Stimulated activated CD8-positive, alpha-beta memory T cell treated with anti-CD3 and anti-CD28 coated beads, Interleukin-4, amount 100 ng/mL, for 24 hours (primary cell): ENCODE measurements around the gene ANKRD49.
"Not testable (repeated sequence)": the region's sequence is repeated elsewhere in the genome, so short reads cannot be mapped to it uniquely, and the experiment has no call there.

Experiments used
- DNase-seq: peaks from one replicate; pipeline ENCODE4 v3.0.0-alpha.2; 2020; ENCODE audit warnings: low read depth

The ANKRD49 gene, protein sequence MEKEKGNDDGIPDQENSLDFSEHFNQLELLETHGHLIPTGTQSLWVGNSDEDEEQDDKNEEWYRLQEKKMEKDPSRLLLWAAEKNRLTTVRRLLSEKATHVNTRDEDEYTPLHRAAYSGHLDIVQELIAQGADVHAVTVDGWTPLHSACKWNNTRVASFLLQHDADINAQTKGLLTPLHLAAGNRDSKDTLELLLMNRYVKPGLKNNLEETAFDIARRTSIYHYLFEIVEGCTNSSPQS

DNA sequence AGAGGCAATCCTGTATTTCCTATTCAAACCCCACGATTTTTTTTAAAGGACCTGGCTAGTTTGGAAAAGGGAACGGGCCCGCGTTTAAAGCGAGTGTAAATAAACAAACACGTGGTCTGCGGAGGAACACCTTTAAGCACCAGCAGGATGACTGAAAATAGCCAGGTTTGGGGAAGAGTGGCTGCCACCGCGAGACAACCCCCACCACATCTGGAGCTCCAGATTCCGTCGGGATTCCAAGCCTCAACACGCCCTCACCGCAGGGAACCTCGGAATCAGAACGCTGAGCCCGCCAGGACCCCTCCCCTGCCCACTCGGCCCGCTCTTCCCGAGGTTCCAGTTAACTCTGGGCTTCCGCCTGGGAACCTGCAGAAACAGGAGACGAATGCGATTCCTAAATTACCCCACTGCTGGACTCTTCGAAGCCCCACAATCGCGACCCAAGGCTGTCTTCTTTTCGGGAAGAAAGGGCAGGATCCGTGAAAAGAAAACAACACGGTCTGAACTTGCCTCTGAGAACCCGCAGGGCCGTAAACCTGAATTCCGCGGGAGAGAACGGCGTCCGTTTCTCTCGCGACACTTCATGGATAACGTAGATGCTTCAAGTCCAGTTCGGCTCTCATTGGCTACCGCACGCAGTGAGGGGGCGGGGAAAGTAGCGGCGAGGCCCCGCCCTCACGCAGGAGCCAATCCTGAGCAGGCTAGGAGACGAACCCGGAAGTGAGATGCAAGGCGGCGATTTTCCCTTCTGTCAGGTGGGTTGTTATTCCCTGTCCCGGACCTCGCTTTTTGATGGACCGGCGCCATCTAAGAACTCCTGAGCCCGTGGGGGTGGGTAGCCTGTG, at the start of gene ANKRD49, which contains the start of gene MRE11:
ANKRD49 (plus strand) TSS at position 704 of the 845 bp plus-strand sequence. CDS start 2,710 bp downstream, outside the sequence.
MRE11 (minus strand) TSS at position 564 of the 845 bp plus-strand sequence. CDS start 1,043 bp downstream, outside the sequence.
- peak; percentile 93 for DNase-seq

DNA sequence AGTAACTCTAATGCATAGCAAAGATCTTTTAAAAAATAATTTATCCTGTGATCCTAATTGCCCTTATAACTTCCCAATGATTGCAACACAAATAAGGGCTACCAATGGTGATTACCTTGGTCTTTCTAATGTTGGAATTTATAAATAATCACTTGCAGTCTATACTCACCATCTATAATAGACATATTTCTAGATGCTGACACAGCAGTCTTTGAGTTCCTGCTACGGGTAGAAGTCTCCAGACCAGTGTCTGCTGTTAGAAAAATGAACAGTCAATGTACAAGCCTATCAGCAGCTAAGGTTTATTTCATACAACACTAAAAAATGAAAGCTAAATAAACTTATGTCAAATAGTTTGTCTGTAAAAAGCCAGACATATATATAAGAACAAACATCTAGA, 48.1 kb upstream of the ANKRD49 start:
- no peak for DNase-seq

DNA sequence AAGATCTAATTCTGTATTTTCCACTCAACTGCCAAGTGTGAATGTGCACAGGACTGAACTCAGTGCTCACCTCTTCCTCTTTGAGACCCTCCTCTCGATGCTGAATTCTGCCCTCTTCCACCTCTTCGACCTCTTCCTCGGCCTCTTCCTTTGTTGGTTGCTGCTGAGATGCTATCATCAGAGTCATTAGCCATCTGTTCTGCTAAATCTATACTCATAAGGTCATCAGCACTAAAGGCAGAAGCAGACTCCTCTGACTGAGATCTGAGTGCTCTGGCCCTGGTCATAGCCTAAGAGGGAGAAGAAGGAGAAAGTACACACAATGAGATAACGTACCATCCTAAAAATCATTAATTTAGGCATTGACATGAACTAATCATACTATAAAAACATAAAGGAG, 46.6 kb upstream of the ANKRD49 start:
- no peak for DNase-seq

DNA sequence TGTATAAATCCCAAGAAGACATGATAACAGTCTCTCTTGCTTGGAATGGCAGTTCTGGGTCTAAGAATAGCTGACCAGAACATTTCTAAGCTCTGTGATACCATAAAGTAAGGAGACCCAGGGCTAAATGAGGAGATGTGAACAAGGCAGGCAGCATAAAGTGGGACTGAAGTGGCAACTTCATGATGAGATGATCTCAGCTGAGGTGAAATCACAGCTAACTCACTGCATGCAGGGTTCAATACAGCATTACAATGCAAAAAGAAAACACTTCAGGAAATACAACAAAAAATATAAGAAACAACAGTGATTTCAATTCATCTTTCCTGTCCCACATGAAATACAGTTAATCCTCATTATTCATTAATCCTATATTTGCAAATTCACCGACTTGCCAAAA, 44.8 kb upstream of the ANKRD49 start:
- no peak for DNase-seq

DNA sequence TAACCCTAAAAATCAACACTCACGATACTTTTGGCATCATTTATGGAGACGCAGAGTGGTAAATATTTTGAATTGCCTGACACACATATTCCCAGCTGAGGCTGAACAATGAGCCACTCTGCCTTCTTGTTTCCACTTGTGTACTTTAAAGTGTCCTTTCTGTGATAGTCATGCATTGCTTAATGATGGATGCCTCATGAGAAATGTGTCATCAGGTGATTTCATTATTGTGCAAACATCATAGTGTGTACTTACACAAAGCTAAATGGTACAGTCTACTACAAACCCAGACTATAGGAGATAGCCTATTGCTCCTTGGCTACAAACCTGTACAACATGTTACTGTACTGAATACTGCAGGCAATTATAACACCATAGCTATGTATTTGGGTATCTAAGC, 44.3 kb upstream of the ANKRD49 start:
- no peak for DNase-seq

DNA sequence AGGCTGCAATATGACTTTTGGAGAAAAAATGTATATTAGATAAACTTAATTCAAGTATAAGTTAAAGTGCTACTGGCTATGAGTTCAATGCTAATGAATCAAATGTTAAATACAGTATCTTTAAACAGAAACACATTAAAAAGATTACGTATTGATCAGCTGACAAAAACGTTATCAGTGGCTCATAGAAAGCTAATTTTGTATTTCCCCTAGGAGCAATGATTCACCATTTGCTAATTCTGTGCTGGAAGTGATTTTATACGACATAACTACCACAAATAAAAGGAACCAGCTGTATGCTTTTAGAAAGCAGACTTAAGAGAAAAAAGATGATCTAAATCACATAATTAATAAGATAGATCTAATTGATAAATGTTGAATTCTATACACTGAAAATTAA, 43.7 kb upstream of the ANKRD49 start:
- no peak for DNase-seq

DNA sequence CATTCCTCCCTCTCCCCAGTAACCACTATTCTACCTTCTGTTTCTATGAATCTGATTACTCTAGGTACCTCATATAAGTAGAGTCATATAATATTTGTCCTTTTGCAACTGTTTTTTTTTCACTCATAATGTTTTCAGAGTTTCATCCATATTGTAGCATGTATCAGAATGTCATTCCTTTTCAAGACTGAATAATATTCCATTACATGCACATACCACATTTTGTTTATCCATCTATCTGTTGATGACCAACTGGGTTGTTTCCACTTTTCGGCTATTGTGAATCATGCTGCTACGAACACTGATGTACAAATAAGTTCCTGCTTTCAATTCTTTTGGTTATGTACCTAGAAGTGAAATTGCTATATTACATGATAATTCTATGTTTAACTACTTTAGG, 40.8 kb upstream of the ANKRD49 start:
- no peak for DNase-seq

DNA sequence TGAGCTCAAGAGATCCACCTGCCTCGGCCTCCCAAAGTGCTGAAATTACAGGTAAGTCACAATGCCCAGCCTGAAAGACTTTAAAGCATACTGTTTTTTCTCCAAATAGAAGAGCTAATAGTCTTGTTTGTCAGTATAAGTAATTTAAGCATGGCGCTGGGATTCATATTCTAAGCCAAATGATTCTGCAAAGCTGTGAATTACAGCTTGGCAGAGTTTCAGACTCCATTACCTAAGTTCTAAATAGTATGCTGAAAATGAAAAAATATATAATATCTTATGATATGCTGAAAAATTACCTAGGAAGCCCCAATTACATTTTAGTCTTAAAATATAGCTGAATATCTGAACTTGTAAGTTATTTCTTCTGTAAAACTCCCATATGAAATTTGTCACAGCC, 39.5 kb upstream of the ANKRD49 start:
- DNase-seq = no peak

DNA sequence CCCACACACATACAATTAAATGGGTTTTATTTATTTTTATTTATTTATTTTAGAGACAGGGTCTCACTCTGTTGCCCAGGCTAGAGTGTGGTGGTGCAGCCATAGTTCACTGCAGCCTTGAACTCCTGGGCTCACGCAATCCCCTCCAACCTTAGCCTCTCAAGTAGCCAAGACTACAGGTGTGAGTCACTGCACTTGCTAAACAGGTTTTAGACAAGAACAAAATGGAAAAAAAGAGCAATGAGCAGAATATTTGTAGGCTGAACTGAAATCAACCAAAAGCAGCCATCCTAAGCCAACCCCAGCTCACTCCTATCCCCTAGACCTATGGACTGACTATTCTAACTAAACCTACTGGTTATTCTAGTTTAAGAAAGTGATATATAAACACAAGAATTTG, 37.9 kb upstream of the ANKRD49 start:
- no peak for DNase-seq

DNA sequence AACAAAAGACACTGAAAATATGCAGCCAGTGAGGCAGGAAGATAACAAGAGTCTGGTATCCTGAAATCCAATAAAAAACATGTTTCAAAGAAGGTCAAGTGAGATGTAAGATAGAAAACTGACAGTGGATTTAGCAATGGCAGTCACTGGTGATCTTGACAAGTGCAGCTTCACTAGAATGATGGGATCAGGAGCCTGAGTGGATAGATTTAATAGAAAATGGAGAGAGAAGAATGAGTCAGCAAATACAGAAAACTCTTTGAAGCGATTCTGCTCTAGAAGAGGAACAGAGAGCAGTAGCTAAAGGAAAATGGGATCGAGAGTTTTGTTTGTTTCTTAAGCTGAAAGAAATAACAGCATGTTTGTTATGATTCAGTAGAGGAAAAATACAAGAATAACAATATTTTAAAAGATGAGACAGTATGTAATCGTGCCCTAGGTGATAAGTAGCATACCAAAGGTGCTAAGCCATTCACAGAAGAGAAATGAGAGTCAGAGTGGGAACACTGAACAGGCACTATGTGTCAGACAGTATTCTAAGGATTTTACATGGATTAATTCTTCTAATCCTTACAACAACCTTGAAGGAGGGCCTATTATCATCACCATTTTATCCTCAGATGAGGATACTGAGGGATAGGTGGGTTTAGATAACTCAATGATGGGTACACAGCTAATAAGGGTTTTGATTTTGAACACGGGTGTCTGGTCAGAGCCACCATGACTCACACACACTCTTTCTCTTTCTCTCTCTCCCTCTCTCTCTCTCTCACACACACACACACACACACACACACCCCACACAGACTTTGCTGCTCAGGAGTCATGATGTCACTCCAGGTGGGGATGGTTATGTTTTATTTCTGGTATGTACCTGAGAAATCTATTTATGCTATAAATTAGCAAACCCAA, 36.4 kb upstream of the ANKRD49 start:
- no peak for DNase-seq

DNA sequence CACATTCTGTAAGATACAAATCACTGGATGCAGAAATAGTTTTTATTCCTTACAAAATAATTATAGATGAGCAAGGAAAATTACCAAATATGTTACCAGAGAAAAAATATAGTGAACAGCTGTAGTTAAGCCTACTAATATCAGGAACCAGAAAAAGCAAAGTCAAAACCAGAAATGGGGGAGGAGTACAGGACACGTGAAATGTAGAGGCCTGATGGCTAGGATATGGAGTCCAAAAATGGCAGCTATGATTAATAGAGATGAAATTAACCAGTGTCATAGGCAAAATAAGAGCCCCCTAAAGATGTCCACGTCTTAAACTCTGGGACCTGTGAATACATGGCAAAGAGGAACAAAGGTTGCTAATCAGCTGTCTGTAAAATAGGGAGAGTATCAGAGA, 34.2 kb upstream of the ANKRD49 start:
- DNase-seq = no peak

DNA sequence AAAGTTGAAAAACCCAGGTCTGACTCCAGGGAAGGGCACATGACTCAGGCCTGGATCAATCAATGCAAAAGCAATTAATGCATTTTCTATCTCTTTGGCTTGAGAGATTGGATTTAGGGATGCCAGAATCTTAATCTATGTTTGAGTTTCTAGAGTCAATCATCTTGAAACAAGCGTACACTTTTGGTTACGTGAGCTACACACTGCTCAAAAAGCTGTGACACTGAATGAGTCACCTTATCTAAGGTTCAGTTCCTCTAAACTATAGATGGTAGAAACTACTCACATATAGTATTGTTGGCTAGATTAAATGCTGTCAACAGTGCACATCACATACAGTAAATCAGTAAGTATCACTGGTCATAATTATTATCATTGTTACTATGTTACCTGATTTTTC, 24.4 kb upstream of the ANKRD49 start:
- no peak for DNase-seq

DNA sequence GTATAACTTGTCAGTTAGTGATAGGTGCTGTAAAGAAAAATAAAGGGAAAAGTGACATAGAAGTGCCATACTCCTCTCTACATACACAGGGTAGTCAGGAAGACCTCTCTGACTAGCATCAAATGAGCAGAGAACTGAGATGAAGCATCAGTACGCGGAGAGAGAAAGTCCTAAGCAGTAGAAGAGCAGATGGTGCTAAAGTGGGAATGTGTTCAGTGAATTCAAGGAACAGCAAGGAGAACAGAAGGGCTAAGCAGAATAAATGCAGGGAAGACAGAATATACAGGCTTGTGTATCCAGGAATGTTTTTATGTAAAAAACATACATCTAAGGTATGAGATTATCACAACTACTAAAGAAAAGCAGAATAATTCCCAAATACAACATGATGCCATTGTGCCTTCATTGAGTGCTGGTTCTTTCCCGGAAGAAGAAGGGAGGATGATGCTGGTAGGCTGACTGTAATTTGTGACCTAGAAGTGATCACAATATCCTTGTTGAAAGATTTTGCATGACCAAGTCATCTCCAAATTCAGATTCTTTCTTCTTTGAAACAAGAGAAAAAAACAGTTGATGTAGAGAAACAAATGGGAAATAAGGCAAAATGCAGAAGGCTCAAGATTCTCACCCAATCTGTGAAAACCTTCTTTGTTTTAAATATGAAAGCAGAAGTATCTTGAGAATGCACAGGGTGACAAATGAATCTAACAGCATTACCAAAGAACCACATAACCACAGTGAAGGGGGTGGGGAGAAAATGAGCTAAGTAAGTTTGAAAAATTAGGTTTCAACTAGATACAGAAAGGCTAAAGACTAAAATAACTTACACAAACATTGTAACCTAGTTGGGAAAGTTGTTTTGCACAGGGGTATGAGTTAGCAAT, 20.6 kb upstream of the ANKRD49 start:
- DNase-seq = no peak

DNA sequence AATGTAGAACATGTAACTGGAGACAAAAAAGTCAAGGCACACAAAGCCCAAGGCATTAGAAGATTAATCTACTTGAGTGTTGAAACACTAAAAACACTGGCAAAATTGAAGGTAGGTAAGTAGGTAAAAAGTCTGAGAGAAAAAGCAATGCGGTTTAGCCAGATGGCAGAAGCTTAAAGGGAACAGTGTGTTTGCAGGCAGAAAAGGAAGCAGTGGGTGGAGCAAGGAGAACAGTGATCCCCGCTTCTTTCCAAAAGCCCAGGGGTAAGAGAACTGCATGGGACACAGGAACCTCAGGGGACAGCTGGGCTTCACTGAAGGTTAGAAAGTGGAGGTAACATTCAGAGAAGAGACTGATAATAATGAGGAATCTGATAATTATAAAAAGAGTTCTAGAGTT, 16.2 kb upstream of the ANKRD49 start:
- no peak for DNase-seq

DNA sequence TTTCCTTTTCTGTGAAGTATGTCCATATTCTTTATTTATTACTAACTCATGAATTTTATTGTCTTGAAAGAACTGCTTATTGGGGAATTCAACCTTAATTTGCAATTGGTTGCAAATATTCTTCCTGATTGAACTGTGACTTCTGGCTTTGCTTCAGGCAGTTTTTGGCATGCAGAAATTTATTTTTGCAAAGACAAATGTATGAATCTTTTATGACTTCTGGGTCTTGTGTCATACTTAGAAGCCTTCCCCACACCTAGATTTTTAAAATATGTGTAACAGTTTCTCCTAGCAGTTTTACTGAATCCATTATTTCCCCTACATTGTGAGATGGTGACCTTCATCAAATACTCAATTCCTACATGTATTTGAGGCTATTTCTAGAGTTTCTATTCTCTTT, 12.4 kb upstream of the ANKRD49 start:
- DNase-seq = no peak

DNA sequence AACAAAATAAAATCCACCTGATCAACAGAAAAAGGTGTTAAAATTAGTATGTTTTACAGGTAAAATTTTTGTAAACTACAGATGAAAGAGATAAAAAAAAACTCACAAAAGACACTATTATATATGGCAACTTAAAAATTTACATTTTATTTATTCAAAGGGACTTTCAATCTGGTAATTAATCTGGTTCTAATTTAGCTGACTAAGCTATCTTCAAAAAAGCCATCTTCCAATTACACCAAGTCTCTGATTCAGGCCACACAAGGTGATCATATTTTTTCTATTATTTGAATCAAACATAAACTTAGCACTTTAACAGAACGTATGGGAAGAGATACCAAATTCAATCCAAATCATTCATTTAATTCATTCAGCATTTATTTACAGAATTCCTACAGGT, 7.7 kb upstream of the ANKRD49 start:
- DNase-seq = no peak

DNA sequence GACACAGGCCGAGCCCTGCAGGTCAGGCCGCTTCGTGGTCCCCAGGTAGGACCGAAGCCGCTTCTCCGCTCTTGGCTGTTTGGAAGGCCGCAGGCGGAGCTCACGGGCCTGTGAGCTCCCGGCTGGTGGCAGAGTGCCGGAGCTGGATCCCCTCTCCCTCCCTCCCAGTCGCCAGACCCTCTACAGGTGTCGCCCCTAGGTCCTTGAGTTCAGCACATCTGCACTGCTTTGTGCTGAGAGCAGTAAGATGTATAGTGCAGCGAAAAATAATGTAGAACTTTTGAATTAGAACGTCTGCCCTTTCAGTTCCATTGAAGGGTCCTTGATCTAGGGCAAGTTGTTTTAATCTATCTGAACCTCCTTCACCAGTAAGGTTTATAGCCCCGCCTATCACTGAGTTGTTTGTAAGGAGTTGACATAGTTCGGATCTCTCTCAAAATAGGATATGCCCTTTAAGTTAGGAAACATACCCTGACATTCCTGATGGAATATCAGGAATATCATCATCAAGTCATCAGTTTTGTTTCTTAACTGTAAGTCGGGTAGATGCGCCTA, 419 bp downstream of the ANKRD49 start:
- no peak for DNase-seq

DNA sequence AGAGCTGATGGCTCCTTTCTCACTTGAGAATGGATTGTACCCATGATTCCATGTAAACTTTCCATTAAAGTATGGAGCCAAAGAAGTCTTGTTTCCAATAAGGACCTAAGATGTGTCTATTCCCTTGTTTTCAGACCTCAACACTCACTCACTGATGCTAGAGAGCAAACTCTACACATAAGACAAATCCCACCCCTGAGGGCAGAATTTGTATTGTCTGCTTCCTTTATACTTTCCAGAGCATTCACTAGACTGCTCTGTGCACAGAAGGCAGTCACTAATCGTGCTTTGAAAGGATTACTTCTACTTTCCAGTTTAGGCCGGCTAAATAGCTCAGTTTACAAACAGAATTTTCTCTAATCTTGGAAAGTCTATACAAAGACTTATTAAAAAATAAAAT, 6.4 kb downstream of the ANKRD49 start:
- no peak for DNase-seq

DNA sequence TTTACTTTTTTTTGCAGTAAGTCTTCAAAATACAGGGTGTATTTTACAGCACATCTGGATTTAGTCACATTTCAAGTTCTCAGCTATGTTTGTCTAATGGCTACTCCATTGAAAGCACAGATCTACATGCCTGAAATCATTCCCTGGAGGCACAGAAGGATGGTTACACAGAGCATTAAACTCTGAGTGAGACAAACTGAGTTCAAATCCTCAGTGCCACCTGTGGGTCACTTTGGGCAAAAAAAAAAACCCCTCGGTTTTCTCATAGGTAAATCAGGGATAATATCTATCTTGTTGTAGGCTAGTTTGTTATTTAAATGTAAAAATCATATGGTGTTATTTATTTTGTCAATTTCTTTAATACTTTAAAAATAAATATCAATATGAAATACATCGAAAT, 7.7 kb downstream of the ANKRD49 start:
- no peak for DNase-seq

DNA sequence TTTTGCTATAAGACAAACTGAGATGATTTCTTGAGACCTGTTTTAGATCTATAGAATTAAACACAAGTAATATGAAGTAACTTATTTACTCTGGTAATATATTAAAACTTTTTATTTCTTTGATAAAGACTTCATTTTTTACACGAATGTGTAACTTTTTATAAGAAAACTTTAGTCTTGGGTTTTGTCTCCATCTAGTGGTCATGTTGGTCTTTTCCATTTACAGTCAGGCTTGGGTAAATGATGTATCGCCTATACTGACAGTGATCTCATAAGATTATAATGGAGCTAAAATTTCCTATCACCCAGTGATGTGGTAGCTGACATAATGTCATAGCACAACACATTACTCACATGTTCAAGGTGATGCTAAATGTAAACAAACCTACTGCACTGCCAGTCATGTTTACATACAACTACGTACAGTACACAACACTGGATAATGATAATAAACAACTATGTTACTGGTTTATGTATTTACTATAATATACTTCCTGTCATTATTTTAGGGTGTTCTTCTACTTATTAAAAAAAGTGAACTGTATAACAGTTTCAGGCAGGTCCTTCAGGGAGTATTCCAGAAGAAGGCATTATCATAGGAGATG, 11.0 kb downstream of the ANKRD49 start:
- no peak for DNase-seq

DNA sequence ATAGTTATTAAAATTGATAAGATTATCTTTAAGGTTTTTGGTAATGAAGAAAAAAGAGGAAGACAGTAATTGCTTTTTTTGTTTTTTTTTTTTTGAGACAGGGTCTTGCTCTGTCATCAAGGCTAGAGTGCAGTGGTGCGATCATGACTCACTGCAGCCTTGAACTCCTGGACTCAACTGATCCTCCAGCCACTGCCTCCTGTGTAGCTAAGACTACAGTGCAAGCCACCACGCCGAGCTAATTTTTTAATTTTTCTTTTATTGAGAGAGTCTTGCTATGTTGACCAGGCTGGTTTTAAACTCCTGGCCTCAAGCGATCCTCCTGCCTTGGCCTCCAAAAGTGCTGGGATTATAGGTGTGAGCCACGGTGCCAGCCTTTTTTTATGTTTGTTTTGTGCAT, 12.7 kb downstream of the ANKRD49 start:
- not testable (repeated sequence) for DNase-seq
